Sigmoid colon (tissue), 4 donors: Measurements from ENCODE around the gene CLEC2L.

Source experiments
- CTCF ChIP-seq, 4 experiments: fragments of 450-650 bp in 3 of 4; fragments of 200-600 bp in 1 of 4; IDR thresholded peaks; one replicate each; pipeline ENCODE4 v1.5.1; 2016 to 2019; ENCODE audit warnings: antibody characterized with exemption in 4 of 4, mild to moderate bottlenecking in 3 of 4, moderate library complexity in 2 of 4
- EP300 ChIP-seq, 4 donors: sonication (generic); formaldehyde crosslinking; IDR thresholded peaks; one replicate each; pipeline ENCODE4 v1.6.1; 2017; ENCODE audit warnings: antibody characterized with exemption in 4 of 4
- POLR2A ChIP-seq, 2 donors: fragments of 450-650 bp; IDR thresholded peaks; one replicate each; pipeline ENCODE4 v1.6.1; 2016; ENCODE audit warnings: antibody characterized with exemption in 2 of 2, mild to moderate bottlenecking in 2 of 2, moderate library complexity in 2 of 2

GRCh38 chr7:139540203-139540602 is 16.7 kb downstream of the CLEC2L start:
- no peak for TF ChIP-seq POLR2A (IDR thresholded peaks at IDR 0.05)
- no peak for TF ChIP-seq CTCF (IDR thresholded peaks at IDR 0.05)
- no peak for TF ChIP-seq EP300 (IDR thresholded peaks at IDR 0.05)
